OCI-LY1 (cell line): ENCODE measurements around the gene BCAP31.

ENCODE experiments used
- H2AFZ ChIP-seq: fragments of 200-600 bp; sonication (generic), shearing (Covaris generic); 2 replicates; pipeline ENCODE4 v1.6.0; 2014; ENCODE audit warnings: antibody characterized with exemption, mild to moderate bottlenecking, low read length
- H3F3A ChIP-seq: fragments of 200-600 bp; sonication (generic), shearing (Covaris generic); 2 replicates; pipeline ENCODE4 v1.6.0; 2014; ENCODE audit warnings: mild to moderate bottlenecking, antibody characterized with exemption, low read length, moderate library complexity; ENCODE audit not compliant: insufficient read depth
- H3K27ac ChIP-seq: fragments of 200-600 bp; sonication (generic); 2 replicates; pipeline ENCODE4 v1.5.1; 2014; ENCODE audit warnings: low read length, mixed run types, mild to moderate bottlenecking, low read depth; ENCODE audit not compliant: poor library complexity, severe bottlenecking
- H3K27me3 ChIP-seq: fragments of 200-600 bp; sonication (generic); 2 replicates; pipeline ENCODE4 v1.6.0; 2014; ENCODE audit warnings: antibody characterized with exemption, mild to moderate bottlenecking, low read length, moderate library complexity; ENCODE audit not compliant: insufficient read depth
- H3K36me3 ChIP-seq: fragments of 200-600 bp; sonication (generic); 2 replicates; pipeline ENCODE4 v1.6.1; 2014; ENCODE audit warnings: mild to moderate bottlenecking, antibody characterized with exemption, low read length, moderate library complexity, mixed read lengths; ENCODE audit not compliant: insufficient read depth
- H3K4me1 ChIP-seq: fragments of 200-600 bp; sonication (generic); 2 replicates; pipeline ENCODE4 v1.5.1; 2014; ENCODE audit warnings: mild to moderate bottlenecking, low read length, moderate library complexity; ENCODE audit not compliant: insufficient read depth, severe bottlenecking
- H3K4me2 ChIP-seq: fragments of 200-600 bp; sonication (generic), shearing (Covaris generic); 2 replicates; pipeline ENCODE4 v1.6.1; 2014; ENCODE audit warnings: low read length
- H3K4me3 ChIP-seq: fragments of 200-600 bp; sonication (generic); 2 replicates; pipeline ENCODE4 v1.5.1; 2014; ENCODE audit warnings: low read length, low read depth, mild to moderate bottlenecking, mixed read lengths; ENCODE audit not compliant: poor library complexity, severe bottlenecking
- H3K79me2 ChIP-seq: fragments of 200-600 bp; shearing (Covaris generic); 2 replicates; pipeline ENCODE4 v1.6.1; 2016; ENCODE audit warnings: mixed run types, low read length, mixed read lengths; ENCODE audit not compliant: insufficient read depth
- H3K9ac ChIP-seq: fragments of 200-600 bp; sonication (generic), shearing (Covaris generic); 2 replicates; pipeline ENCODE4 v1.6.1; 2014; ENCODE audit warnings: mild to moderate bottlenecking, low read length, mixed read lengths
- H3K9me2 ChIP-seq: fragments of 200-600 bp; sonication (generic), shearing (Covaris generic); 2 replicates; pipeline ENCODE4 v1.6.1; 2014; ENCODE audit warnings: low read depth, mild to moderate bottlenecking, low read length, mixed read lengths
- H3K9me3 ChIP-seq: fragments of 200-600 bp; shearing (Covaris generic); 2 replicates; pipeline ENCODE4 v1.6.1; 2014; ENCODE audit warnings: low read length, mixed read lengths
- H4K20me1 ChIP-seq: fragments of 200-600 bp; sonication (generic), shearing (Covaris generic); 2 replicates; pipeline ENCODE4 v1.6.0; 2016; ENCODE audit warnings: mild to moderate bottlenecking, low read length; ENCODE audit not compliant: insufficient read depth
- CTCF ChIP-seq: fragments of 200-600 bp; sonication (generic), shearing (Covaris generic); IDR thresholded peaks from 2 replicates; pipeline ENCODE4 v1.5.1; 2017; ENCODE audit warnings: mild to moderate bottlenecking, antibody characterized with exemption, low read length, moderate library complexity, mixed read lengths
- EZH2 ChIP-seq: fragments of 200-600 bp; sonication (generic), shearing (Covaris generic); IDR thresholded peaks from 2 replicates; pipeline ENCODE4 v1.8.0; 2017; ENCODE audit warnings: borderline replicate concordance, mixed run types, mild to moderate bottlenecking, antibody characterized with exemption, low read length, moderate library complexity, mixed read lengths

BCAP31 gene

GRCh38 chrX:153709726-153710674 lies 14.2 kb downstream of the BCAP31 start:
- peaks cover 8% of the 10 kb centered on the region for H3K36me3 ChIP-seq
- H3K4me1 ChIP-seq, result no peaks in the 10 kb centered on the region
- no peaks in the 10 kb centered on the region for H3K9me3 ChIP-seq
- H3K9ac ChIP-seq, result no peak overlapping the region
- no peaks in the 10 kb centered on the region for H3K27me3 ChIP-seq
- H3K4me3 ChIP-seq, result no peak overlapping the region
- no peaks in the 10 kb centered on the region for H3K79me2 ChIP-seq
- no peak for TF ChIP-seq EZH2
- TF ChIP-seq CTCF, result no peak
- no peak overlapping the region for H2AFZ ChIP-seq
- no peaks in the 10 kb centered on the region for H3F3A ChIP-seq
- H3K4me2 ChIP-seq, result no peak overlapping the region
- H3K27ac ChIP-seq, result no peak overlapping the region
- H4K20me1 ChIP-seq, result no peaks in the 10 kb centered on the region
- H3K9me2 ChIP-seq, result no peaks in the 10 kb centered on the region

GRCh38 chrX:153708415-153708814 lies 15.8 kb downstream of the BCAP31 start:
- H3K9ac ChIP-seq, result no peak overlapping the region

GRCh38 chrX:153707406-153707805 lies 16.8 kb downstream of the BCAP31 start:
- Histone ChIP-seq H3K36me3 (no peaks in the 10 kb centered on the region; the same call in 1 of the 2 replicates), H3K27ac (no peak overlapping the region), H2AFZ (no peak overlapping the region), H3K27me3 (no peaks in the 10 kb centered on the region), H3K79me2 (no peaks in the 10 kb centered on the region), H3K4me1 (no peaks in the 10 kb centered on the region), H3K9me3 (no peaks in the 10 kb centered on the region), H3K4me2 (no peak overlapping the region), H3K4me3 (no peak overlapping the region), H4K20me1 (no peaks in the 10 kb centered on the region), H3F3A (no peaks in the 10 kb centered on the region), H3K9ac (no peak overlapping the region), H3K9me2 (no peaks in the 10 kb centered on the region)
- TF ChIP-seq EZH2 (no peak), CTCF (no peak)

More at GRCh38 chrX:153708415-153708814, 15.8 kb downstream of the BCAP31 start:
- no peak overlapping the region for H3K4me3 ChIP-seq
- H3K27me3 ChIP-seq, result no peaks in the 10 kb centered on the region
- H3K27ac ChIP-seq, result no peak overlapping the region
- no peak for TF ChIP-seq EZH2
- TF ChIP-seq CTCF, result peak; percentile 43
- H3K9me2 ChIP-seq, result no peaks in the 10 kb centered on the region
- no peak overlapping the region for H2AFZ ChIP-seq
- H3K79me2 ChIP-seq, result no peaks in the 10 kb centered on the region
- no peak overlapping the region for H3K4me2 ChIP-seq
- no peaks in the 10 kb centered on the region for H3K4me1 ChIP-seq
- no peaks in the 10 kb centered on the region for H3K36me3 ChIP-seq
- no peaks in the 10 kb centered on the region for H3K9me3 ChIP-seq
- no peaks in the 10 kb centered on the region for H4K20me1 ChIP-seq
- no peaks in the 10 kb centered on the region for H3F3A ChIP-seq
